H1 (cell line): ENCODE data around the gene LARP4. TPM values are rescaled to one million over a fixed set of nuclear protein-coding genes. Genes with fewer than 3 reads are reported as not detected.

Experiments used
- CHD2 ChIP-seq: IDR thresholded peaks from 2 replicates; pipeline ENCODE4 v1.6.1; 2012; ENCODE audit warnings: low read length, improper control_type of control experiment
- JUN ChIP-seq: IDR thresholded peaks from 2 replicates; pipeline ENCODE4 v1.6.1; 2011; ENCODE audit warnings: low read depth, mild to moderate bottlenecking, improper control_type of control experiment, low read length
- JUND ChIP-seq: IDR thresholded peaks from 2 replicates; pipeline ENCODE4 v1.6.1; 2011; ENCODE audit warnings: mild to moderate bottlenecking, improper control_type of control experiment, low read length
- NRF1 ChIP-seq: IDR thresholded peaks from 2 replicates; pipeline ENCODE4 v1.6.1; 2011; ENCODE audit warnings: mild to moderate bottlenecking, low read depth, low read length, improper control_type of control experiment
- POU5F1 ChIP-seq: IDR thresholded peaks from 2 replicates; pipeline ENCODE4 v1.6.1; 2011; ENCODE audit warnings: low read depth, mild to moderate bottlenecking, low read length, moderate library complexity
- SRF ChIP-seq: IDR thresholded peaks from 2 replicates; pipeline ENCODE4 v1.6.1; 2011; ENCODE audit warnings: mild to moderate bottlenecking, low read depth, low read length, moderate library complexity
- polyA plus RNA-seq, 7 experiments: library from polyadenylated mRNA; depleted of rRNA in 3 of 7; stranded (reverse) in 5 of 7; unstranded in 2 of 7; fragments of >200 nt in 5 of 7; fragments of 200-250 nt in 2 of 7; gene quantifications; 1 replicate in 5 of 7; 2 replicates in 1 of 7; 4 replicates in 1 of 7; pipeline versions ENCODE4 v1.2.1 to v1.2.3, GENCODE V29; 2011 to 2013; ENCODE audit warnings: missing spikeins in 2 of 7, mixed read lengths in 2 of 7
- total RNA-seq: library from RNA; stranded (reverse); fragmentation: NEBNext Ultra II Directional; extraction: Animal tissue kit (Norgen Biotek cat#: 25700); gene quantifications from 2 replicates; pipeline ENCODE4 v1.2.1, GENCODE V29; 2021
- TF ChIP-seq, protein P1 (sequence below): IDR thresholded peaks from 2 replicates; pipeline ENCODE4 v1.6.1; 2012; ENCODE audit warnings: low read length, inconsistent platforms

The LARP4 gene
- total and polyA plus RNA-seq, 2 of the 8 experiments (the other 6 are each of a cell fraction or from before 2014, with no cell fraction given), result 12.8 to 93.9 TPM

DNA sequence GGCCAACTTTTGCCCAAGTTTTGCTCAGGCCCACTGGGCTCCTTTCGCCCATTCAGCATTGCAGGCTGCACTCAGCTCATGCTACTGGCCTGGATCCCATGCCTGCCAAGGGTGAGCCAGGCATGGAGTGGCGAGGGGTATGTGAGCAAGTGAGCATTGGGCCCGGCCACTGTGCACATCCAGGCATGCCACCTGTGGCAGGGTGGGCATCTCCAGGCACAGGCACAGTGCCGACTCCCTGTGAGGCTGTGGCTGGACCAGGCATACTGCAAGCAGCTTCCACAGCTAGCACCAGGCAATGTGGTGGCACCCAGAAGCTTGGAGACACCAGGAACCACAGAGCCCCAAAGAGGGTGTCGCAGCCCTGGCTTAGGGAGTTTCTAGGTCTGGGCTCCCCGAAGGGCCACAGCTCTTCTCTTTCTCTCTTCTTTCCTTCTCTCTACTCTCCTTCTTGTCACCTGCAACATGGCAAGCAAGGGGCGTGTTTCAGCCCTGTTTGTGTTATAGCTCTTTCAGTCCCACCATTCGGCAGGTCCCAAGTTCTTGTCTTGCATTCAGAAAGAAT lies 19.8 kb upstream of the LARP4 start (continued):
- no peak for TF ChIP-seq POU5F1
- TF ChIP-seq JUN, result no peak
- no peak for TF ChIP-seq JUND
- no peak for TF ChIP-seq SRF
- TF ChIP-seq, protein P1, sequence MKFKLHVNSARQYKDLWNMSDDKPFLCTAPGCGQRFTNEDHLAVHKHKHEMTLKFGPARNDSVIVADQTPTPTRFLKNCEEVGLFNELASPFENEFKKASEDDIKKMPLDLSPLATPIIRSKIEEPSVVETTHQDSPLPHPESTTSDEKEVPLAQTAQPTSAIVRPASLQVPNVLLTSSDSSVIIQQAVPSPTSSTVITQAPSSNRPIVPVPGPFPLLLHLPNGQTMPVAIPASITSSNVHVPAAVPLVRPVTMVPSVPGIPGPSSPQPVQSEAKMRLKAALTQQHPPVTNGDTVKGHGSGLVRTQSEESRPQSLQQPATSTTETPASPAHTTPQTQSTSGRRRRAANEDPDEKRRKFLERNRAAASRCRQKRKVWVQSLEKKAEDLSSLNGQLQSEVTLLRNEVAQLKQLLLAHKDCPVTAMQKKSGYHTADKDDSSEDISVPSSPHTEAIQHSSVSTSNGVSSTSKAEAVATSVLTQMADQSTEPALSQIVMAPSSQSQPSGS, result no peak
- no peak for TF ChIP-seq NRF1
- TF ChIP-seq CHD2, result no peak
